KMS-11 (cell line): Measurements from ENCODE around the gene KCNE2.

ENCODE experiments used
- H2AFZ ChIP-seq: fragments of 200-600 bp; sonication (generic); 2 replicates; pipeline ENCODE4 v1.6.1; 2016; ENCODE audit warnings: antibody characterized with exemption, mixed run types, low read depth
- H3K27ac ChIP-seq: fragments of 200-600 bp; sonication (generic); 2 replicates; pipeline ENCODE4 v1.6.1; 2016; ENCODE audit warnings: mild to moderate bottlenecking, mixed run types
- H3K27me3 ChIP-seq: fragments of 200-600 bp; sonication (generic); 2 replicates; pipeline ENCODE4 v1.6.1; 2017; ENCODE audit warnings: mild to moderate bottlenecking, low read depth, mixed run types, moderate library complexity; ENCODE audit not compliant: insufficient read depth
- H3K36me3 ChIP-seq: fragments of 200-600 bp; sonication (generic); 2 replicates; pipeline ENCODE4 v1.6.1; 2017; ENCODE audit warnings: mild to moderate bottlenecking, mixed run types; ENCODE audit not compliant: insufficient read depth
- H3K4me1 ChIP-seq: fragments of 200-600 bp; sonication (generic); 2 replicates; pipeline ENCODE4 v1.6.1; 2016; ENCODE audit warnings: mild to moderate bottlenecking, low read depth, mixed run types; ENCODE audit not compliant: poor library complexity, severe bottlenecking
- H3K4me2 ChIP-seq: fragments of 200-600 bp; sonication (generic); 2 replicates; pipeline ENCODE4 v1.7.0; 2016; ENCODE audit warnings: mild to moderate bottlenecking, mixed run types
- H3K4me3 ChIP-seq: fragments of 200-600 bp; sonication (generic); IDR thresholded peaks from 2 replicates; pipeline ENCODE4 v1.6.1; 2017; ENCODE audit warnings: low read depth, low read length, mixed read lengths; ENCODE audit not compliant: insufficient read depth
- H3K79me2 ChIP-seq: fragments of 200-600 bp; sonication (generic); 2 replicates; pipeline ENCODE4 v1.6.1; 2016; ENCODE audit warnings: low read depth, mixed run types; ENCODE audit not compliant: insufficient read depth
- H3K9ac ChIP-seq: fragments of 200-600 bp; sonication (generic); 2 replicates; pipeline ENCODE4 v1.6.1; 2016; ENCODE audit warnings: mild to moderate bottlenecking, mixed run types
- H4K20me1 ChIP-seq: fragments of 200-600 bp; sonication (generic); 2 replicates; pipeline ENCODE4 v1.6.1; 2016; ENCODE audit warnings: mild to moderate bottlenecking, mixed run types; ENCODE audit not compliant: insufficient read depth
- CTCF ChIP-seq: fragments of 200-600 bp; sonication (generic); conservative IDR thresholded peaks from 2 replicates; pipeline ENCODE4 v1.6.1; 2017; ENCODE audit warnings: low read depth, mild to moderate bottlenecking, antibody characterized with exemption, low read length, moderate library complexity, mixed read lengths

The KCNE2 gene, protein sequence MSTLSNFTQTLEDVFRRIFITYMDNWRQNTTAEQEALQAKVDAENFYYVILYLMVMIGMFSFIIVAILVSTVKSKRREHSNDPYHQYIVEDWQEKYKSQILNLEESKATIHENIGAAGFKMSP

GRCh38 chr21:34363733-34364132 lies at the start of gene KCNE2:
Gene KCNE2, plus strand, starts transcription at chr21:34364006. Its CDS starts 6,473 bp downstream, at chr21:34370479.
- Histone ChIP-seq H3K9ac (no peak within 1 kb of the TSS), H3K79me2 (no peaks in the 10 kb centered on the region), H3K4me2 (no peak within 1 kb of the TSS), H3K36me3 (no peaks in the 10 kb centered on the region), H2AFZ (no peak within 1 kb of the TSS), H3K27me3 (no peaks in the 10 kb centered on the region), H4K20me1 (no peaks in the 10 kb centered on the region), H3K4me3 (no peak within 1 kb of the TSS), H3K4me1 (peaks cover 10% of the 10 kb centered on the region), H3K27ac (no peak within 1 kb of the TSS)
- no peak for TF ChIP-seq CTCF

- no peak overlapping the region for H3K4me3 ChIP-seq
- H3K4me2 ChIP-seq: no peak overlapping the region
- no peak overlapping the region for H2AFZ ChIP-seq
- no peaks in the 10 kb centered on the region for H4K20me1 ChIP-seq
- TF ChIP-seq CTCF: no peak
- no peaks in the 10 kb centered on the region for H3K79me2 ChIP-seq
- H3K4me1 ChIP-seq: no peaks in the 10 kb centered on the region
- no peaks in the 10 kb centered on the region for H3K36me3 ChIP-seq
- H3K9ac ChIP-seq: no peak overlapping the region
- H3K27ac ChIP-seq: no peak overlapping the region
- H3K27me3 ChIP-seq: no peaks in the 10 kb centered on the region
Observed at GRCh38 chr21:34319585-34319984, 44.2 kb upstream of the KCNE2 start.

GRCh38 chr21:34320011-34320410 lies 43.8 kb upstream of the KCNE2 start:
- no peak for TF ChIP-seq CTCF
- Histone ChIP-seq H3K4me2 (no peak overlapping the region), H3K27me3 (no peaks in the 10 kb centered on the region)

DNA sequence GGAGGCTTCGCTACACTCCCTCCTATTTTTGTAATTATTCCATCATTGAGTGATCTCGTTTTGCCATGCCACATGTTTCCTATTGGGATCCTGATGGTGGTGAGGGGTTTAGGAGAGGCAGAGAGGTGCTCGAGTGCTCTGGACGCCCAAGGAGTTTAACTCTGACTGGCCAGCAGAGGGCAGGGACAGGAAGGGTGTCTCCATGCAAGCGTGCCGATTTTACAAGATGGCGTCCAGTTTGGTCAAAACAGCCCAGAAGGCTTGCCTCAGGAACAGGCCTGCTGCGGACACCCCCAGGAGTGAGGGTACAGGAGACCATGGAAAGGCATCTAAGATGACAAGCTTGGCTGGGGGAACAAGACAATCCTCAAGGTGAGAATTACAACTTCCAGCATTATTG lies 33.8 kb upstream of the KCNE2 start:
- no peak overlapping the region for H3K9ac ChIP-seq
- no peak for TF ChIP-seq CTCF
- H4K20me1 ChIP-seq: no peaks in the 10 kb centered on the region
- no peak overlapping the region for H2AFZ ChIP-seq
- no peaks in the 10 kb centered on the region for H3K4me1 ChIP-seq
- H3K27ac ChIP-seq: no peak overlapping the region
- H3K27me3 ChIP-seq: no peaks in the 10 kb centered on the region
- H3K36me3 ChIP-seq: no peaks in the 10 kb centered on the region
- no peak overlapping the region for H3K4me3 ChIP-seq
- no peak overlapping the region for H3K4me2 ChIP-seq
- H3K79me2 ChIP-seq: no peaks in the 10 kb centered on the region

More at GRCh38 chr21:34320011-34320410, 43.8 kb upstream of the KCNE2 start:
- H4K20me1 ChIP-seq: no peaks in the 10 kb centered on the region
- H3K36me3 ChIP-seq: no peaks in the 10 kb centered on the region
- no peak overlapping the region for H3K4me3 ChIP-seq
- no peak overlapping the region for H2AFZ ChIP-seq
- no peaks in the 10 kb centered on the region for H3K79me2 ChIP-seq
- no peak overlapping the region for H3K9ac ChIP-seq
- no peaks in the 10 kb centered on the region for H3K4me1 ChIP-seq
- H3K27ac ChIP-seq: no peak overlapping the region
